Gastroesophageal sphincter (tissue), 3 donors: ENCODE data around the gene ARID2.

Experiments used
- EP300 ChIP-seq: sonication (generic); formaldehyde crosslinking; IDR thresholded peaks from one replicate; pipeline ENCODE4 v1.6.1; 2017; ENCODE audit warnings: antibody characterized with exemption, mild to moderate bottlenecking
- POLR2A ChIP-seq, 2 donors: fragments of 450-650 bp; IDR thresholded peaks; one replicate each; pipeline ENCODE4 v1.6.1; 2017; ENCODE audit warnings: antibody characterized with exemption in 2 of 2, mild to moderate bottlenecking in 2 of 2, moderate library complexity in 1 of 2
- POLR2AphosphoS5 ChIP-seq: sonication (generic); formaldehyde crosslinking; IDR thresholded peaks from one replicate; pipeline ENCODE4 v1.6.1; 2017; ENCODE audit warnings: antibody characterized with exemption
- TF ChIP-seq, protein P1 (sequence below), 4 experiments: fragments of 200-600 bp in 2 of 4; fragments of 450-650 bp in 2 of 4; sonication (generic) in 1 of 4; IDR thresholded peaks; one replicate each; pipeline ENCODE4 v1.5.1; 2017 to 2019; ENCODE audit warnings: antibody characterized with exemption in 4 of 4, mild to moderate bottlenecking in 2 of 4, moderate library complexity in 2 of 4

DNA sequence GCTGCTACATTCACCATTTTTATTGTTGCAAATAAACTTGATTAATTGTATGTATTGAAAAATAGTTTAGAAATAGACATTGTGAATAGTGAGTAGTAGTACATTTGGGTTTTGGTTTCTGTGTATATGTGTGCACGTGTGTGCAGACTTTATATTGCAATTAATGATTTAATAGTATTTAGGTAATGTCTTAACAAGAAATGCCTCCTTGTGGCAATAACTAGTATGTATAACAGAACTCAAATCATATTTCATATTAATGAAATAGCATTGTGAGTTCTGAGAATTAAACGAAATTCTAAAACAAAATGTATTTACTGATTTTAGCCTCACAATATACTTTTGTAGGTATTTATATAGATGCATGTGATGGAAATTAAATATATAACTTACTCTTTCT lies 160.8 kb downstream of the ARID2 start:
- TF ChIP-seq, protein P1, sequence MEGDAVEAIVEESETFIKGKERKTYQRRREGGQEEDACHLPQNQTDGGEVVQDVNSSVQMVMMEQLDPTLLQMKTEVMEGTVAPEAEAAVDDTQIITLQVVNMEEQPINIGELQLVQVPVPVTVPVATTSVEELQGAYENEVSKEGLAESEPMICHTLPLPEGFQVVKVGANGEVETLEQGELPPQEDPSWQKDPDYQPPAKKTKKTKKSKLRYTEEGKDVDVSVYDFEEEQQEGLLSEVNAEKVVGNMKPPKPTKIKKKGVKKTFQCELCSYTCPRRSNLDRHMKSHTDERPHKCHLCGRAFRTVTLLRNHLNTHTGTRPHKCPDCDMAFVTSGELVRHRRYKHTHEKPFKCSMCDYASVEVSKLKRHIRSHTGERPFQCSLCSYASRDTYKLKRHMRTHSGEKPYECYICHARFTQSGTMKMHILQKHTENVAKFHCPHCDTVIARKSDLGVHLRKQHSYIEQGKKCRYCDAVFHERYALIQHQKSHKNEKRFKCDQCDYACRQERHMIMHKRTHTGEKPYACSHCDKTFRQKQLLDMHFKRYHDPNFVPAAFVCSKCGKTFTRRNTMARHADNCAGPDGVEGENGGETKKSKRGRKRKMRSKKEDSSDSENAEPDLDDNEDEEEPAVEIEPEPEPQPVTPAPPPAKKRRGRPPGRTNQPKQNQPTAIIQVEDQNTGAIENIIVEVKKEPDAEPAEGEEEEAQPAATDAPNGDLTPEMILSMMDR (IDR thresholded peaks at IDR 0.05) = no peak
- TF ChIP-seq POLR2AphosphoS5 (no peak), POLR2A (IDR thresholded peaks at IDR 0.05) (no peak), EP300 (no peak)
